ES-I3 (cell line): ENCODE measurements around the gene SHROOM1.

ENCODE experiments used
- H3K36me3 ChIP-seq: 2 replicates; pipeline ENCODE4 v1.6.1; 2013; ENCODE audit warnings: mild to moderate bottlenecking, low read length, control low read depth, moderate library complexity; ENCODE audit not compliant: insufficient read depth
- H3K4me1 ChIP-seq: 2 replicates; pipeline ENCODE4 v1.6.1; 2013; ENCODE audit warnings: mild to moderate bottlenecking, control low read depth, low read length; ENCODE audit not compliant: insufficient read depth
- H3K9ac ChIP-seq: 2 replicates; pipeline ENCODE4 v1.6.1; 2013; ENCODE audit warnings: low read depth, mild to moderate bottlenecking, low read length, moderate library complexity
- H3K9me3 ChIP-seq: 2 replicates; pipeline ENCODE4 v1.6.1; 2013; ENCODE audit warnings: mild to moderate bottlenecking, low read length, moderate library complexity; ENCODE audit not compliant: control insufficient read depth, insufficient read depth

The SHROOM1 gene, protein sequence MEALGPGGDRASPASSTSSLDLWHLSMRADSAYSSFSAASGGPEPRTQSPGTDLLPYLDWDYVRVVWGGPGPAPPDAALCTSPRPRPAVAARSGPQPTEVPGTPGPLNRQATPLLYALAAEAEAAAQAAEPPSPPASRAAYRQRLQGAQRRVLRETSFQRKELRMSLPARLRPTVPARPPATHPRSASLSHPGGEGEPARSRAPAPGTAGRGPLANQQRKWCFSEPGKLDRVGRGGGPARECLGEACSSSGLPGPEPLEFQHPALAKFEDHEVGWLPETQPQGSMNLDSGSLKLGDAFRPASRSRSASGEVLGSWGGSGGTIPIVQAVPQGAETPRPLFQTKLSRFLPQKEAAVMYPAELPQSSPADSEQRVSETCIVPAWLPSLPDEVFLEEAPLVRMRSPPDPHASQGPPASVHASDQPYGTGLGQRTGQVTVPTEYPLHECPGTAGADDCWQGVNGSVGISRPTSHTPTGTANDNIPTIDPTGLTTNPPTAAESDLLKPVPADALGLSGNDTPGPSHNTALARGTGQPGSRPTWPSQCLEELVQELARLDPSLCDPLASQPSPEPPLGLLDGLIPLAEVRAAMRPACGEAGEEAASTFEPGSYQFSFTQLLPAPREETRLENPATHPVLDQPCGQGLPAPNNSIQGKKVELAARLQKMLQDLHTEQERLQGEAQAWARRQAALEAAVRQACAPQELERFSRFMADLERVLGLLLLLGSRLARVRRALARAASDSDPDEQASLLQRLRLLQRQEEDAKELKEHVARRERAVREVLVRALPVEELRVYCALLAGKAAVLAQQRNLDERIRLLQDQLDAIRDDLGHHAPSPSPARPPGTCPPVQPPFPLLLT

DNA sequence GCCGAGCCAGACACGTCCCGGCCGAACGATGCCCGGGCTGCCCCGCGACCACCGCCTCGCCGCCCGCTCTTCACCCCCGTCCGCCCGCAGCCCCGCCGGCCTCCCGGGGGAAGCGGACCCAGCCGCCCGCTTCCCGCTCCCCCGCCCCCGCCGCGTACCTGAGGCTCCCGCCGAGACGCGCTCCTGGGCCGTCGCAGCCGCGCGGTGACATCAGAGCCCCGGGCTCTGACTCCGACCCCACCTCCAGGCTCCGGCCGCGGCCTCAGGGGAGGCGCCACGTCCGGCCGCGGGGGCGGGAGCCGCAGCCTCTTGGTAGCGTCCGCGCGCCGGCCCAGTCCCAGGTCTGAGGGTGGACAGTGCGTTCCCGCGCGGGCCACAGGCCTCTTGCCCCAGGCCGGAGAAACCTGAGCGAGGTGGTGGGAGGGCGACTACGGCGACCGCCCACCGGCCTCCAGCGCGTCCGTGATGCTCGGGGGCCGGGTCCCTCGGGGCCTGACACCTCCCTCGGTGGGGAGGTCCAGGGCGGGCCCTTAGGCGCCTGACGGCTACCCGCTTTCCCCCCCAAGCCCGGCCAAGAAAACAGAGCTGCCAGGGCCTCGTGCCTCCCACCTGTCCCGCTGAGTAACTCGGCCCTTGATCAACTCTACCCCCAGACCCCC is at the start of gene SHROOM1:
TSS of gene SHROOM1 (minus strand) at position 212 of the 659 bp plus-strand sequence. CDS start 4,507 bp downstream, outside the sequence.
- H3K9me3 ChIP-seq: no peaks in the 10 kb centered on the region
- no peaks in the 10 kb centered on the region for H3K36me3 ChIP-seq
- peaks cover 7% of the 10 kb centered on the region; the same call in 1 of the 2 replicates for H3K4me1 ChIP-seq
- peak within 1 kb of the TSS; percentile 86 for H3K9ac ChIP-seq

DNA sequence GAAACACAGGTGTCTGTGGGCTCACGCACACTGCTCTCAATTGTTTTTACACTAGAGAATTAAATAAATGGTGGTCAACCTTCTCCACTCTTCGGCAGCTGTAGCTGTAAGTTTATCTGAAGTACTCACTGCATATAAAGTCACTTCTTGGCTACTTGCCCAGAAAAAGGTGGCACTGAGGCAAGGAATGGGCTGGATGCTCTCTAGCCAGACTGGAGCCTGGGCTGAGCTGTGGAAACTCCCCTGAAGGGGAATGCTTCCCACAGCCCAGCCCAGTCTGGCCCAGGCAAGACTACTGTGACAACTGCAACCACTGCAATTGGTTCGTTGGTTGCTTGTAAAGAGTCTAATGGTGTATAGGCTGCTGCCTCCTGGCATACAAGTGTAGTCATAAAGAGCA is 47.5 kb upstream of the SHROOM1 start:
- Histone ChIP-seq H3K4me1 (no peaks in the 10 kb centered on the region), H3K36me3 (peaks cover 11% of the 10 kb centered on the region), H3K9ac (no peak overlapping the region)

DNA sequence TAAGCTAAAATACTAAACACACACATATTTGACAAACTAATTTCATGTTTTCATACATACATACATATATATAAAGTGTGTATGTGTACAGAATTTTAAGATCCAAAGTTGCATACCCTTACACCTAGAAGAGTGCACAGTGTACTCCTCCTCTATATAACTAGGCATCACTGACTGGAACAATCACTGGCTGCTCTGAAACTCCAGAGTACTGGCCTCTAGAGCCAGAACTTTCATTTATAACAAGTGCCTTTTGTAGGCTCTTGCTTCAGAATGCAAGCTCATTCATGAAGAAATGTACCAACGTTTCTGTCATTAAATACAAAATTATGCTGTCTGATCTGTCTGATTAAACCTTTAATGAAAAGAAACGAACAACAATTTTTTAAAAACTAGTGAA is 47.0 kb upstream of the SHROOM1 start:
- H3K4me1 ChIP-seq: no peaks in the 10 kb centered on the region
- H3K36me3 ChIP-seq: peaks cover 11% of the 10 kb centered on the region
- H3K9me3 ChIP-seq: no peaks in the 10 kb centered on the region
- H3K9ac ChIP-seq: no peak overlapping the region

More for the DNA sequence above, 47.5 kb upstream of the SHROOM1 start:
- no peaks in the 10 kb centered on the region for H3K9me3 ChIP-seq

DNA sequence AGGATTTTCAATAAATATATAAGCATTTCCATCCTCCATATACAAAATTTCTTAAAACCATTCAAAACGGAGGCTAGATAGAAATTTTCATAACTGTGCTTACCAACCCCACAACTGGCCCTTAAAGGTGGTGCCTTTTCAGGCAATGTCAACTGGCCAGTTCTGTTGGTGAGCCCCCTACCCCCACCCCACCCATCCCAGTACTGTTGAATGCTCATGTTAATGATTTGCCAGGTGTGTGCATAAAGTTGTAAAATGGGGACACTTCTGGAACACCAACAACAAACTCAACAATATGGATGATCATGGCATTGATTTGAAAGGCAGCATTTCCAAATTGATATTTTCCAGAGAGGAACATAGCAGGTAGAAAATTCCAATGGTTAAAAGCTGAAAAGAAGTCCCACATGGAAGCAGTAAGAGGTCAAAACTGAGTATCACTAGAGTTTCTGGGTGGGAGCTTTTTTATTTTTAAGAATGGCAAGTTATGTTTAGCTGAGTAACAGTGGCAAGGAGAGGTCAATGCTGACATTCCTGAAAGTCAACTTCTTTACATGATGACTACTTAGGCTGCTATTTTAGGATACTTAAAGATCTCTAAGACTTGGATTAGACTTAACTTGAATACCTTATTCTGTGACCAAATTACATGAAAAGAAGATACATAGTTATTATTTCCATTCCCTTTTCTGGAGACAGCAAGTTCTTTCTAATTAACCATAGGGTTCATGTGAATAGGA is 45.7 kb upstream of the SHROOM1 start:
- H3K36me3 ChIP-seq: peaks cover 11% of the 10 kb centered on the region
- no peak overlapping the region for H3K9ac ChIP-seq
- no peaks in the 10 kb centered on the region for H3K9me3 ChIP-seq
- no peaks in the 10 kb centered on the region for H3K4me1 ChIP-seq

DNA sequence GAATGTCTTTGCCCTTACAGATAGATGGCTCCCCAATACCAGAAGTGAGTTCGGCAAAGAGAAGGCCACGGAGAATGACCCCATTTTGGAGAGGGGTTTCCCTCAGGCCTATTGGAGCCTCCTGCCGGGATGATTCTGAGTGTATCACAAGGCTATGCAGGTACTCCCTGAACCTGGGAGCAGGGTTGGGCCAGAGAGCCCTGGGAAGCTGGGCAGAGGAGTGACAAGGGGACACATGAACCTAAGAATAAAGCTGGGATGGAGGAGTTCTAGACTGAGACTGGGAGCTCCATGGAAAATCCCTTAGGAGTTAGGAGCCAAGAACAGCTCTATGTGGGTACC is 43.5 kb upstream of the SHROOM1 start:
- Histone ChIP-seq H3K36me3 (peaks cover 7% of the 10 kb centered on the region), H3K9ac (no peak overlapping the region), H3K4me1 (no peaks in the 10 kb centered on the region), H3K9me3 (no peaks in the 10 kb centered on the region)

DNA sequence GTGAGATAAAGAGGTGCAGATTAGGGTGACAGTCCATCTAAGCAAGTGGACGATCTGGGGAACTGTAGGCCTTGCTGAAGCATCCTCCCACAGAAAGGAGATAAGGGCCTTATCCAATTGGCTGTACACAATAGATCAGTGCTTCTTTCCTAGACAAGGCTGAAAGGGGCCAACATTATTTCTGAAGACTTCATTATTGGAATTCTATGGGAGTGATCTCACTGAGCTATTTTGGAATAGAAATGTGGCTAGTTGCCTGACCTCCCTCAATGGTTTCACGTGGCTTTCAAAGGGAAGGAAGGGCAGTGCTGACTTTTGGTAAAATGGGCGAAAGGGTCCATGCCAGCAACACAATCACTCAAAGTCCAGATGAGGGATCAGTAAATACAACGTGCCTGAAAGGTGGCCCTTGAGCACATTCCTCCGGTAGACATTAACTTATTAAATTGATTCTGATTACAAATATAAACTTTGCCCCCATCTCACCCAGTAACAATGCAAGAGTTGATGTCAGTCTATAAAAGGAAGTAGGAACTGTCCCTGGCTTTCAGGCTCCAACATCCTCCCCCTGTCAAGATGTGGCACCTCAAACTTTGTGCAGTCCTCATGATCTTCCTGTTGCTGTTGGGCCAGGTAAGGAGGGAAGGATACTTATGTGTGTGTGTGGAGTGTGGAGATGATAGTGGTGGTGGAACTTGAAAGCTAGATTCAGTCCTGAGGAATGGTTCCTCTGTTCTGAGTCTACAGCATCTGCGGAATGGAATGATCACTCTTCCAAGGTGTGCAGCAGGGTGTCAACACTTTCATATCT is 42.9 kb upstream of the SHROOM1 start, which contains the start of gene LEAP2:
TSS of gene LEAP2 (plus strand) at position 550 of the 811 bp plus-strand sequence. CDS start at position 577, 27 bp downstream.
- H3K4me1 ChIP-seq: no peaks in the 10 kb centered on the region
- no peaks in the 10 kb centered on the region for H3K9me3 ChIP-seq
- no peak within 1 kb of the TSS for H3K9ac ChIP-seq
- H3K36me3 ChIP-seq: peaks cover 7% of the 10 kb centered on the region

DNA sequence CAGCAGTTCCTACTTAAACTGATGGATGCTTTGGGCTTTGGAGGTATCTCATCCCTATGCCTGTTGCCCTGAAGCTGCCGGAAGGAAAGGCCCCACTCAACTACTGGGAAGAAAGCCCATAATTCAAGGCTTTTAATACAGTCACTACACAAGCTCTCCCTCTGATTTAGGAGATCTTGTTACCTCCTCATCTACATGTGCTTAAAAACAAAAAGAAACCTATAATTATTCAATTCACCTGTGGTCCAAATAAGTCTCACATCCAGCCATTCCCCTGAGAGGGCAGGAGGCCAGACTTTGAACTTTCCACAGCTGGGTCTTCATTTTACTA is 42.3 kb upstream of the SHROOM1 start:
- Histone ChIP-seq H3K36me3 (peaks cover 3% of the 10 kb centered on the region; the same call in 1 of the 2 replicates), H3K4me1 (no peaks in the 10 kb centered on the region), H3K9me3 (no peaks in the 10 kb centered on the region), H3K9ac (no peak overlapping the region)

DNA sequence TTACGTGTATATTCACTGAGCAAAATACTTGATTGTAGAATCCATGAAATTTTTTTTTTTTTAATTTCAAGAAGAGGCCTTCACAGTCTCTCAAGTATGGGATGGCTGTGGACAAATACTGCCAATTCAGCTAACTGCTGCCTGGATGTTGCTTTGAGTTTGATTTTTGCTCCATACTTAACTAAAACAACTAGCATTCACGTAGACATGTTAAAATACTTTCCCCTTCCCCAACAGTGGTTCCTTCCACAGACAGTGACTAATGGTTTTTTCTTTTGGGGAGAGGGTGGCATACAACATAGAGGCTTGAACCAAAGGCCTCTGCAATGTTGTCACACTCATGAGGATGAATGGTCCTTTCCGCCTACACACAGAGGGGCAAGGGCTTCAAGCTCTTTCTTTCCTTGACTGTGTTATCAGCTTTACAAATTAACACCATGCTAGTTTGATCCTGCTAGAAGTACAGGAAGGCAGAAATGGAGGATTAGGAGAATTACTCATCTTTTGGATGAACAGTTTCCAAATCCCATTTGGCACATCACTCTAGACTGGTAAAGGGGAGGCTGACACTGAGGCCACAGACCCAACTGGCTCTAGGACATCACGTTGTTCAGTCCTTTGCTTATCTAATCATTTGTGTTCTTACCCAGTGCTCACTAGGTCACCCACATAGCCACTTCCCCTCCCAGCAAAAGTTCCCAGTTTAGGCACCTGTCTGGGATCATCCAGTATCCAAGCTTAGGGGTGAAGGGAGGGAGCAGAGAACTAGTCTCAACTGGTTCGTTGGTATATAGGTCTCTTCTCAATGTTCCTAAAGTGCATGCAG is 41.2 kb upstream of the SHROOM1 start:
- H3K36me3 ChIP-seq: peaks cover 6% of the 10 kb centered on the region; the same call in 1 of the 2 replicates
- no peak overlapping the region for H3K9ac ChIP-seq
- H3K9me3 ChIP-seq: no peaks in the 10 kb centered on the region
- peaks cover 6% of the 10 kb centered on the region; the same call in 1 of the 2 replicates for H3K4me1 ChIP-seq

DNA sequence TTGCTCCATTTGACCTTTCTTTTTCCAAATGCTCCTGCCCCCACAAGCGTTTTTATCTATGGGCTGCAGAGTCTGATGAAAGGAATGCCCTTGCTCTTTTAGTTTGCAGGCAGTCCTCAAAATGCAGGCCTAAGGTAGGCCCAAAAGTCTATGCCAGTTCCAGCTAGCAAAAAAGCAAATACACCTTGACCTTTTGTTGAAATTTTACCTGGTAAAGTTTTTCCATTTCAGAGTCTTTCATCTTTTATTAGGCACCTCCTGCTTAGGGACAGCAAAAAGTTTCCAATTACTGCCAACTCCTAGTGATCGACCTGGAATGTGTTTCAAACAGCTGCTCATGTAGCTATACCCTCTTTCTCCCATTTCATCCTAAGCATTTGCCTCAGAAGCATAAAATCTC is 40.4 kb upstream of the SHROOM1 start:
- Histone ChIP-seq H3K9ac (no peak overlapping the region), H3K4me1 (peaks cover 6% of the 10 kb centered on the region; the same call in 1 of the 2 replicates), H3K36me3 (peaks cover 6% of the 10 kb centered on the region; the same call in 1 of the 2 replicates), H3K9me3 (no peaks in the 10 kb centered on the region)

DNA sequence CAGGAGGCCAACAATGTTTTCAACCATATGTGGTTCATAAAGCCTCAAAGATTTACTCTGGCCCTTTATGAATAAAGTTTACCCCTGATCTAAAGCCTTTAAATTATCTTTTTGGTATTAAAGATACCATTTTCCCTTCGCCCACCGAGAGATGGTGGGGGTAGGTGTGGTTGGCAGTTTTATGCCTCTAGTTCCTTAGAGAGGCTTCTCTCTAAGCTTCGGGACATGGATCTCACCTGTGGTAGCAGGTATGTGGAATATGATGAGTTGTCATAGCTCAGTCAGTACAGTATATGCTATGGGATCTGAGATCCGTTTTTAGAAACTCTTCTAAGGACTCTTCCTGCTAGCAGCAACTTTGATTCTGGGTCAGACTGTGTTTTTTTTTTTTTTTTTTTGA is 38.3 kb upstream of the SHROOM1 start:
- Histone ChIP-seq H3K4me1 (peaks cover 17% of the 10 kb centered on the region), H3K9ac (no peak overlapping the region), H3K9me3 (no peaks in the 10 kb centered on the region), H3K36me3 (peaks cover 6% of the 10 kb centered on the region; the same call in 1 of the 2 replicates)

DNA sequence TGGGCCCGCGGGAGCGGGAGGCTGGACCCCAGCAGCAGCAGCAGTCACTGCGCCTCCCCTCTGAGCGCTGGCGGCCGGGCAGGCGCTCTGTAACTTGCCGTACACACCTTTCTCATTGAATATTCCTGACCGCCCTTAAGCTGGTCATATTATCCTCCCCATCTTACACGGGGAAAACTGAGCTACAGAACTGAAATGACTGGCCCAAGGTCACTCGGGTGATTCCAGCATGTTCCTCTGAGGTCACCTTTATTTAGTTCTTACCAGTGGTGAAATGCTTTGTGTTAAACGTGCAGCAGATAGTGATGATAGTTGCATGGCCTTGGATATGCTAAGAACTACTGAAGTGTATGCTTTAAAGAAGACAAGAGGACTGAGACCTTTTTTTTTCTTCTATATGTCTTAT is 36.6 kb upstream of the SHROOM1 start:
- peaks cover 5% of the 10 kb centered on the region; the same call in 1 of the 2 replicates for H3K36me3 ChIP-seq
- peak overlapping the region; percentile 84 for H3K9ac ChIP-seq
- no peaks in the 10 kb centered on the region for H3K9me3 ChIP-seq
- H3K4me1 ChIP-seq: peaks cover 17% of the 10 kb centered on the region

DNA sequence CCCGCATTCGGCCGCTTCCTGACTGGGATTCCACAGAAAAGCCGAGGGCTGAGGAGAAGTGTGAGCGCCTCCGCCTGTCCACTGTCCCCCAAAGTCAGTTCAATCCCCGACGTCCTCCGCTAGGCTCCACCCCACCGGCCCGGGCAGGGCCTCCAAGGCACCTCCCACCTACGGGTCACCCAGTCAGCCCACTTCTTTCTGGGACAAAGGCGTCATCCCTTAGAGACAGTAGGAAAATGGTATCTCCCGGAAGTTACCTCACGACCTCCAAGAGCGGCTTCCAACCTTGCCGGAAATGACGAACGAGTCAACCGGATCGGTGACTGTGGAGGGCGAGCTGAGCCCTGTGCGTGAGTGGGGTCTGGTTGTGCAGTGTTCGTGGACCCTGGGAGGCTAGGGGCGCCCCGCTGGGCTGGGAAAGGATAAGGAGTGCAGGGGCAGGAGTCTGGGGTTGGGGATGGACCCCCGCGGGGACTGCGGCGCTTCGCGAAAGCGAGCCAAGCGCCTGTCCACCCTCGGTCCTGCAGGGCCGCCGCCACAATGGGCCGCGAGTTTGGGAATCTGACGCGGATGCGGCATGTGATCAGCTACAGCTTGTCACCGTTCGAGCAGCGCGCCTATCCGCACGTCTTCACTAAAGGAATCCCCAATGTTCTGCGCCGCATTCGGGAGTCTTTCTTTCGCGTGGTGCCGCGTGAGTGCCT is 36.0 kb upstream of the SHROOM1 start, which contains the start of the genes GDF9 and UQCRQ:
TSS of gene GDF9 (minus strand) at position 128 of the 704 bp plus-strand sequence. CDS start 1,936 bp downstream, outside the sequence.
TSS of gene UQCRQ (plus strand) at position 301 of the 704 bp plus-strand sequence. CDS start at position 541, 240 bp downstream.
- H3K9me3 ChIP-seq: no peaks in the 10 kb centered on the region

More for the DNA sequence above, 36.0 kb upstream of the SHROOM1 start, which contains the start of the genes GDF9 and UQCRQ:
- peaks cover 17% of the 10 kb centered on the region for H3K4me1 ChIP-seq
- peak within 1 kb of the TSS; percentile 84 for H3K9ac ChIP-seq
- H3K36me3 ChIP-seq: 0 out of 2 replicates have a peak, but pooled peaks cover 3% of the 10 kb centered on the region
